ENCODE data around the gene SPAG17.

The SPAG17 gene

DNA sequence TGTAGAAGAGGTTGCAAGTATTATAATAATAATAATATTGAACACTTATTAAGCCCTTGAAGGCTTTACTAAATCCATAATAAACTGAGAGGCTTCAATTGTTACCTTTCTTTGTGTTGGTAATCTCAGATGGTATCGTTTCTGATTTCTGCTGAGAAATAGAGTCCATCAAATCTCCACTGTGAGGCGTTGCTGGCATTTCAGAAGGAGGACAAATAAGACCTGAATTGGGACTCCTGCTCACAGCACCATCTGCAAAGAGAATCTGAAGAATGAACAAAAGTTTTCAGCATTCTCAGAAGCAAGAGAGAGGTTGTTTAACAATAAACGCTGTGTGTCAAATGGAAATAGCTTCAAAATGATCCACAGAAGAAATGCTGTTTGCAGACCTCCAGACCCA, 161.8 kb downstream of the SPAG17 start:
- TF ChIP-seq, protein P1, sequence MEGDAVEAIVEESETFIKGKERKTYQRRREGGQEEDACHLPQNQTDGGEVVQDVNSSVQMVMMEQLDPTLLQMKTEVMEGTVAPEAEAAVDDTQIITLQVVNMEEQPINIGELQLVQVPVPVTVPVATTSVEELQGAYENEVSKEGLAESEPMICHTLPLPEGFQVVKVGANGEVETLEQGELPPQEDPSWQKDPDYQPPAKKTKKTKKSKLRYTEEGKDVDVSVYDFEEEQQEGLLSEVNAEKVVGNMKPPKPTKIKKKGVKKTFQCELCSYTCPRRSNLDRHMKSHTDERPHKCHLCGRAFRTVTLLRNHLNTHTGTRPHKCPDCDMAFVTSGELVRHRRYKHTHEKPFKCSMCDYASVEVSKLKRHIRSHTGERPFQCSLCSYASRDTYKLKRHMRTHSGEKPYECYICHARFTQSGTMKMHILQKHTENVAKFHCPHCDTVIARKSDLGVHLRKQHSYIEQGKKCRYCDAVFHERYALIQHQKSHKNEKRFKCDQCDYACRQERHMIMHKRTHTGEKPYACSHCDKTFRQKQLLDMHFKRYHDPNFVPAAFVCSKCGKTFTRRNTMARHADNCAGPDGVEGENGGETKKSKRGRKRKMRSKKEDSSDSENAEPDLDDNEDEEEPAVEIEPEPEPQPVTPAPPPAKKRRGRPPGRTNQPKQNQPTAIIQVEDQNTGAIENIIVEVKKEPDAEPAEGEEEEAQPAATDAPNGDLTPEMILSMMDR (IDR thresholded peaks at IDR 0.05; ENCODE audit: low read depth, low read length) = no peak
- H3K4me3 ChIP-seq (ENCODE audit: low read depth, low read length) = no peak overlapping the region

DNA sequence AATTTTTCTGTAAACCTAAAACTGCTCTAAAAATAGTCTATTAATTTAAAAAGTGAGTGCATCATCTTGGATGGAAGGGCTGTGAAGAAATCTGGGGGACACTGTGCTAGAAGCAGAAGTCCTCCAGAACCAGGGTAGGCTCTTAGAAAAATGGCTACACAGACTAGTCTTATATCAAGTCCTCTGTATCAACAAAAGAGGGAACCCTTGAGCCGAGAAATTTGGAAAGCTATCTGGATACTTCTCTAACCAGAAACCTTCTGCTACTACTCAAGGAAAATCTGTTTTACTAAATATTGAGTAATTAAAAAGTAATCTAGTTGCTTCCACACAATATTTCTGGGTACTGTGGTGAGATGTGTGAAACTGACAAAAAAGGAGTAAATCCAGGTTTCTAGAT, 163.4 kb downstream of the SPAG17 start:
- TF ChIP-seq, protein P1 (IDR thresholded peaks at IDR 0.05; ENCODE audit: low read depth, low read length) = no peak
- H3K4me3 ChIP-seq (ENCODE audit: low read depth, low read length) = no peak overlapping the region

DNA sequence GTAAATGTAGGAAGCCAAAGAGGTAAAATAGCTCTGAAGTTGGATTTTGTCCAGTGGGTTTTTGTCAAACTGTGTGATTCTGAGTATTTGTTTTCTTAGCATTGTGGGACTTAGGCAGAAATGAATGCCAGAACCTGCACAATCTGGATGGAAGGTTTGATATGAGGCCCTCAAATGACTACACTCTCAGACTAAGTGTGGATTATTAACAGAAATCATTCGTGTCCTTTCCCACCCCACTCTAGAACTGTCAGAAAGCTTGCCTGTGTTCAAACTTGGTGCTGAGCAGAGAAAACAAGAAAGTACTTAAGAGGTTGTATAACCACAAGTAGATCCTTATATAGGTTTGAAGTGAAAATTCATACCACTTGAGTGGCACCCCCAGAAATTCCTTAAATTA, 167.0 kb downstream of the SPAG17 start:
- TF ChIP-seq, protein P1 (IDR thresholded peaks at IDR 0.05; ENCODE audit: low read depth, low read length) = no peak
- no peak overlapping the region for H3K4me3 ChIP-seq (ENCODE audit: low read depth, low read length)

DNA sequence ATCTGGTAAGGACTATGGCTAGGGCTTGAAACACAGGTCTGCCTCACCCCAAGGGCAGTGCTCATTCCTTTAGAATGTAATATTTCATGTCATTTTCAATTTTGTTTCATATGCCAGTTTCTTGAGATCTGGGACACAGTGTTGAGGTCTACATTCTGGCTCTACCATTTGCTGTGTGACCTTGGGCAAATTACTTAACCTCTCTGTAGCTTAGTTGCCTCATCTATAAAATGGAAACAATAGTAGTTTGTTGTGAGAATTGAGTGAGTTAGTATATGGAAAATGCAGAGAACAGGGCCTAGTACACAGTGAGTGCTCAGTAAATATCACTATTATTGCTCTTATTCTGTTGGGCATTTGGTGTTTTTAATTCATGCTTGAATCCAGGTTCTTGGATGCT, 171.1 kb downstream of the SPAG17 start:
- H3K4me3 ChIP-seq (ENCODE audit: low read depth, low read length) = no peak overlapping the region
- TF ChIP-seq, protein P1 (IDR thresholded peaks at IDR 0.05; ENCODE audit: low read depth, low read length) = no peak

DNA sequence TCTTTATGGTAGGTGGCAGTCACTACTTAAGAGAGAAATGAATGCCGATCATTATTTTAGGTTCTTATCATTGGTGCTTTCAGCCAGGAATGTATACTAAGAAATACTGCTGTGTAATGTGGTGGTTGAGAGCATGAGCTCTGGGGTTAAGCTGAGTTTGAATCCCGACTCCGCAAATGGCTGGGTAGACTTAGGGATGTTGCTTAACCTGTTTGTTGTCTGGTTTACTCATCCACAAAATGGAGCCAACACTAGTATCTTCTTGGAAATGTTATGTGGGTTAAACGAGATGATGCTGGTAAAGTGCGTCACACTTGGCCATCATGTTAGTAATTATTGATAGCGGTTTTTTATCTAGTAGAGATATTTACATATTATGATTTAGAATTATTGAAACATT, 171.7 kb downstream of the SPAG17 start:
- no peak overlapping the region for H3K4me3 ChIP-seq (ENCODE audit: low read depth, low read length)
- TF ChIP-seq, protein P1 (IDR thresholded peaks at IDR 0.05; ENCODE audit: low read depth, low read length) = no peak

DNA sequence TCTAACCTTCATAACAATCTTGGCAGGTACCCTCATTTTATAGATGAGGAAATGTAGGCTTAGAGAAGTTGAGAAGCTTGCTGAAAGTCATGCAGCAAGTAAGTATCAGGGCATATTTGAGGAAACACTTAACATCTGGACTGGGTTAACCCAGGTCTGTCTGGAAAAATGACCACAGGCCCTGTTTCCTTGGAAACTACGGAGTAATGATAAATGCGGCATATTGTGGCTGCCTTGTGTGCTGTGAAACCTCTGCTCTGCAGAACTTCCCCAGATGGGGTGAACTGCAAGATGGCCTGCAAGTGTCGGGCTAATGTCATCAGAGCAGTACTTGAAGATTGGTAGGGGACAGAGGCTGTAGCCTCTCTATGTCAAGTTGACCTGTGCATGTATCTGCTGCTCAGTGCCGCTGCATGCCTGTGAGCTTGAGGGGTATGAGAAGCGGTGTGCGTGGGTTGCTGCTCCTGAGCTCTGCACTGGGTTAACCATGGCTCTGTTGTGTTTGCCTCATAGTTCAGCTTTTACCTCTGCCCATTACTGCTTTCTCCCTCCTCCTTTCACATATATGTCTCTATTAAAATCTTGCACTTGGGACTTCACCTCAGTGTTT, 172.4 kb downstream of the SPAG17 start:
- no peak overlapping the region for H3K4me3 ChIP-seq (ENCODE audit: low read depth, low read length)
- TF ChIP-seq, protein P1 (IDR thresholded peaks at IDR 0.05; ENCODE audit: low read depth, low read length) = no peak

DNA sequence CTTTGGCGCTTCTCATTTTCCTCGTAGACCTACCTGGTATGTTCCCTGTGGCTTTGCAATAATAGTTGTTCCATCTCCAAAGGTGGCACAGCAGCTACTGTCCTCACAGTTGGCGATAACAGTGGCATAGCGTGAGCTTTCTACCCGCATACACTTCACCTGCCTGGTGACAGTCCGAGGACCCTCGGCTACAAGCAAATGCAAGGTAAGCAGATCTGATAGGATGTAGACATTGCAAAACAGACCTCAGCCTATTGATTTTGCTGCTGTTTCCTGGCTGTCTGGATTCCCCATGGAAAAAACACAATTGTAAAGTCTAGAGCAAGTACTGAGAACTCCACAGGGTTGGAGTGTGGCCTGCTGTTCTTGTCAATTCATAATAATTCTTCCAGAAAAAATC, 177.0 kb downstream of the SPAG17 start:
- no peak overlapping the region for H3K4me3 ChIP-seq (ENCODE audit: low read depth, low read length)
- TF ChIP-seq, protein P1 (IDR thresholded peaks at IDR 0.05; ENCODE audit: low read depth, low read length) = no peak
